Measurements from ENCODE around the gene MTHFD2L.

GRCh38 chr4:74175379-74175778 lies 17.5 kb downstream of the MTHFD2L start:
- no peak for TF ChIP-seq CTCF (IDR thresholded peaks at IDR 0.05)
- no peak for TF ChIP-seq POLR2A (IDR thresholded peaks at IDR 0.05)
- TF ChIP-seq EP300 (IDR thresholded peaks at IDR 0.05): no peak
